Activated T-cell treated with anti-CD3 and anti-CD28 coated beads for 24 hours (primary cell): ENCODE results near the gene ACAP2.
"Not testable (repeated sequence)": the region's sequence is repeated elsewhere in the genome, so short reads cannot be mapped to it uniquely, and the experiment has no call there.

Experiments used
- DNase-seq: peaks from one replicate; pipeline ENCODE4 v3.0.0-alpha.2; 2020; ENCODE audit warnings: low read depth

The ACAP2 gene

DNA sequence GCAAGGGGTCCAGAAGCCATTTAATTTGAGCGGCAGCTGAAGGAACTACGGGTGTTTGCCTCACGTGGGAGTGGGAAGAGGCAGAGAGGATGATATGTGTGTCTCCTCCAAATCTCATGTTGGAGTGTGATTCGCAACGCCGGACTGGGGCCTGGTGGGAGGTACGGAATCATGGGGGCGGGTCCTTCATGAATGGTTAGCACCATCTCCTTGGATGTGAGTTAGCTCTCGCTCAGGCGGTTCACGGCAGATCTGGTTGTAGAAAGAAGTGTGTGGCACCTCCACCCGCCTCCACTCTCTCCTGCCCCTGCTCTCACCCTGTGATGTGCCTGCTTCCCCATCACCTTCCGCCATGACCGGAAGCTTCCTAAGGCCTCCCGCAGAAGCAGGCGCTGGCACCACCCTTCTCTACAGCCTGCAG, 197.3 kb downstream of the ACAP2 start:
- DNase-seq: no peak

DNA sequence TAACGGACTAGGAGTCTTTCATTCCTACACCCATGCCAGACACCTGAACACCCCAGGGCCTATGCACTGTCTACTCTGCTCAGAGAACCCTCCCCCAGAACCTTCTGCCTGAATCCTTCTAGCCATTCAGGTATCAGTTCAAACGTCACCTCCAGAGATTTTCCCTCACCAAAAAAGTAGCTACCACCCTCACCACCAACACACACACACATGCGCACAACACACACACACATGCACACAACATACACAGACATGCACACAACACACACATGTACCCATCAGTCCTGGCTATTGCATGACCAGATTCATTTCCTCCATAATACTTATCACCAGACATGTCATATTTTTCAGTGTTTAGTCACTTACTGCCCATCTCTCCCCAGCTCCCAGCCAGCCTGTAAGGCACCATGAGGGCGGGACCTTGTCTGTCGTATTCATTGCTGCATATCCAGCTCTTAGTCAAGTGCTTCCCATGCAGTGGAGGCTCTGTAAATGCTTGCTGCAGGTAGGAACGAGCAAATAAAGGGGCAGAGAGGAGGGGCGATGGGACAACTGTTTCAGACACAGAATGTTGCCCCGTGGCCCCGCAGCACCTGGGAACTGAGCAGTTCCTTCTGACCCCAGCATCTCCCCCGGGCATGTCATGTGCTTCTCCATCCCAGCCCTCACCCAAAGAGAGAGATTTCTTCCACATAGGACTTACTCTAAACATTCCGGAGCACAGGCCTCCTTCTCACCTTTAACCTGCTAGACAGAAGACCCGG, 201.0 kb downstream of the ACAP2 start:
- DNase-seq: no peak

DNA sequence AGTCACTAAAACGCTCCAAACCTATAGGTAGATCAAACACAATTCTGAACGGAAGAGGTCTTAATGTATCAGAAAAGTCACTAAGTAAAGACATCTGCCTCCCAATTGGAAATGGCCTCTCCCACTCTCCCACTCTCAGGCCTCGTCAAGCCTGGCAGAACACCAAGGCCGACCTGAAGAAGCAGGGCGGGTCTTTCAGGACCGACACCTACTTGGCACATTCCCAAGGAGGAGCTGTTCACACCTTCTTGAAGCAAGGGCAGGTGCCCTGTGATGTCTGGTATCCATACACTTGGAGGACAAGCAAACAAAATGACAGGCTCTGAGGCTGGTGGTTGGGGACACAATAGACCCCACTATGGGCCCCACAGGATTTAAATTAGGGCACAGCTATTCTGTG, 201.9 kb downstream of the ACAP2 start:
- DNase-seq: no peak

GRCh38 chr3:195240171-195240701, 202.6 kb downstream of the ACAP2 start:
- no peak for DNase-seq

DNA sequence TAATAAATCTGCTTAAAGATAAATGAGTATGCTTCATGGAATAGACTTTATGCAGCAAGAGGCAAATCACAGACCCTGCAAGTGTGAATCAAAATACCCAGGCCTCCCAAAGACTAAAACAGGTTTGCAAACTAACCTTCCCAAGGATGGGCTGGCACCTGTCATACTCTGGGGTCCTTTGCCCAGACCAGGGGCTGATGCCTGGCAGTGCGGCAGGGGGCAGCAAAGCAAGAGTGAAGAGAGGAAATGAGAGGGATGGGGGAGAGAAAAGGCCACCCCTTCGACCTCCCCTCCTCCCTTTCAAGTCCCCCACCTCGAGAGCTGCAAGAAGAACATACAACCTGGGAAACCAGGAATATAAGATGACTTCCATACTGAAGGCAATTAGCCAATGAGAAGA, 203.7 kb downstream of the ACAP2 start:
- DNase-seq: no peak

- no peak for DNase-seq
Measured at GRCh38 chr3:195238586-195239118, 204.2 kb downstream of the ACAP2 start.

DNA sequence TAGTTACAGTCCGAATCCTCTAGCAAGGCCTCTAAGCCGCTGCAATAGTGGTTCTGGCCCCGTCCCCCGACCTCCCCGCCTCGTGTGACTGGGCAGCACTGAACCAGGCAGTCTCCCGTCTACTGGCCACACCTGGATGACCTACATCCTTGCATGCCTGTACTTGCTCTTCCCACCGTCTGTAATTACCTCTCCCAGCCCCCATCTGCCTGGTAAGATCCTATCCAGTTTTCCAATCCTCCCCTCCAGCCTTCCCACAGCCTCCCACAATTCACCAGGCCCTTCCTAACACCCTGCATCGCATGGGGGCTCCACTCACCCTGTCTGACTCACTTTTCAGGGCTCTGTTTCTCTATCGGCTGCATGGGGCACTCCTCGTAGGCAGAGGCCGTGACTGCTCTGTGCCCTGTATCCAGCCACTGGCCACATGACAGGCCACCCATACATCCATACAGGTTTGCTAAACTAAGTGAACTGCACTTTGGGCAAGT, 204.7 kb downstream of the ACAP2 start:
- DNase-seq: no peak

- DNase-seq: no peak
Measured at GRCh38 chr3:195236801-195237570, 205.8 kb downstream of the ACAP2 start.

DNA sequence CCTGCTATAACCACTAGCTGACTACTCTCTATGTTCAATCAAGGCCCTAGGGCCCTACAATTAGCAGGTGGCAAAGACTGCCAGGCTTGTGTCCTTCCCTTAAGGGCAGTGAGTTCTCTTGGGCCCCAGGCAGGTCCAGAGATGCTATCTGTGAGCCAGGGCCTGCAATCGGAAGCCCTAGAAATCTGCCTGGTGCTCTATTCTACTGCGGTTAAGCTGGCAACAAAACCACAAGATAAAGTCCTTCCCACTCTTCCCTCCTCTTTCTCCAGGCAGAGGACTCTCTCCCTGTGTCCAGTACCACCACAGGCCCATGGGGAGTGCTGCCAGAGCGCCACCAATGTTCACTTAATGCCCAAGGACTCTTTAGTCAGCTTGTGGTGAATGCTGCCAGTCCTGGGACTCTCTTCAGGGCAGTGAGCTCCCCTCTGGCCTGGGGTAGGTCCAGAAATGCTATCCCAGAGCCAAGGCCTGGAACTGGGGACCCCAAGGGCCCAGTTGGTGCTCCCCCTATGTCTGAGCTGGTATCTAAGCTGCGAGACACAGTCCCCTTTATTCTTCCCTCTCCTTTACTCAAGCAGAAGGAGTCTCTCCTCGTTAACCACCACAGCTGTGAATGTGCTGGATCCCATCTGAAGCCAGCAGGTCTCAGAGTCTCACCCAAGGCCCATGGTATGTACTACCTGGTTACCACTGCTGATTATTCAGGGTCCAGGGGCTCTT, 206.6 kb downstream of the ACAP2 start:
- DNase-seq: no peak

DNA sequence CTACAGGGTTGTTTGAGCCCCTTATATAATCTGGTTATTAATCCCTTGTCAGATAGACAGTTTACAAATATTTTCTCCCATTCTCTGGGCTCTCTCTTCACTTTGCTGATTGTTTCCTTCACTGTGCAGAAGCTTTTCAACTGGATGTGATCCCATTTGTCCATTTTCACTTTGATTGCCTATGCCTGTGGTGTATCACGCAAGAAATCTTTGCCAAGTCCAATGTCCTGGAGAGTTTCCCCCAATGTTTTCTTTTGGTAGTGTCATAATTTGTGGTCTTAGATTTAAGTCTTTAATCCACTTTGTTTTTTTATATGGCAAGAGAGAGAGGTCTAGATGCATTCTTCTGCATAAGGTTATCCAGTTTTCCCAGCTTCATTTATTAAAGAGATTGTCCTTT, 212.6 kb downstream of the ACAP2 start:
- no peak for DNase-seq

- not testable (repeated sequence) for DNase-seq
Measured at GRCh38 chr3:195228886-195229285, 213.9 kb downstream of the ACAP2 start.

GRCh38 chr3:195227871-195228270, 214.9 kb downstream of the ACAP2 start:
- DNase-seq: no peak

DNA sequence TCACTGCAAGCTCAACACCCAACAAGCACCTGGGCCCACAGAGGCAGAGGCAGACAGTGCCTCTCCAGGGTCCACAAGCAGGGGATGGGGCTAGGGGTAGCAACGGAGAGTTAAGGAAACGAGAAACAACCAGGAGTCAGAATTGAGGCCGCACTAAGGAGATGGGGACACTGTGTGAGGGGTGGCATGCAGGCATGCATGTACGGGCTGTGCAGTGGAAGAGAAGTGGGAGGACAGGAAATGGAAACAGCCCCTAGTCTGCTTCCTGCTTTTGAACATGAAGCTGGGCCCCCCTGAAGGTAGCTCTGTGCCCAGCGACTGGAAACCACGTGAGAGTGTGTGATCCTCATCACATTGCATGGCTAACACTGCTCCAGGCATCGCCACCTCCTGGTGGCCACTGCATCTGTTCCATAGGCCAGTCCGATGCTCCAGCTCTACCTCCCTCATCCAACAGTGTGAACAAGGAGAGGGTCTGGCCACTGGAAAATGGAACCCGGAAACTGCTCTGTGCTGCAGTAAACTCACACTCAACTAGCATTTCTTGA, 215.8 kb downstream of the ACAP2 start:
- no peak for DNase-seq

- DNase-seq: no peak
Measured at GRCh38 chr3:195226445-195226844, 216.4 kb downstream of the ACAP2 start.

DNA sequence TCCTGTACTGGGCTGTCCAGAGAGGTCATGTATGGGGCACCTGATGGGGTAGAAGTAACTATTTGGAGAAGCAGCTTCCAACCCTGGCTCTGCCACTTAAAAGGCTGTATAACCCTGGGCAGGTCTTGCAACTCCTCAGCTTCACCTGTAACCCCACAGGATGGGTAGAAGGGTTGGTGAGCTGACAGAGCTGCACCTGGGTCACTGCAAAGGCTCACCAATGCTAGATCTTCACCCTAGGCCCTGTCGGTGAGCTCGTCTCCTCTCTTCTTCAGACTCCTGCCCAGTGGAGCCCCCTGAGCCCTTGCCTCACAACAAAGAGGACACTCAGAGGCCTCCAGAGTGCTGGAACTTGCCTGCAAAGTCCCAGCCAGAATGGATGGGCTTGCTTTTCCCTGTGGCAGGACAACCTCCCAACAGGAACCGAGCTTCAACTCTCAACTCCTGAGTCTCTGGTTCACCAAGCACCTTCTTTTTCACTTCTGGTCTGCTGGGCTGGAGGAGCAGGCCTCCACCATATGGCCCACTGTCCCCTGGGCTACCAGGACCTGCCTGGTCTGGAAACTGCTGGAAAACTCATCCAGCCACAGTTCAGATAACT, 217.7 kb downstream of the ACAP2 start:
- no peak for DNase-seq
